HepG2 (cell line): ENCODE measurements around the gene PHLPP2. TPM values are rescaled to one million over a fixed set of nuclear protein-coding genes. Genes with fewer than 3 reads are reported as not detected.

Experiments
- ATAC-seq: fragments of 200-7000 bp; cut with Tn5 transposase; 3 replicates; pipeline ENCODE4 v1.9.1; 2020; ENCODE audit warnings: mild to moderate bottlenecking, moderate library complexity
- BruUV-seq: library from RNA; stranded (reverse); fragments of 400-500 nt; replicated peaks from 2 replicates; lab custom pipeline; 2021; lab: Mats Ljungman, UMichigan
- CTCF ChIA-PET: fragments of 300-600 bp; formaldehyde crosslinking; extraction: SDS; loops from one replicate; lab custom pipeline; 2021; ENCODE audit warnings: low total read pairs, inconsistent platforms, low intra/inter-chr PET ratio; lab: Yijun Ruan, JAX
- POLR2A ChIA-PET: fragments of 350-600 bp; sonication (Branson Sonifier 250); formaldehyde crosslinking; loops from one replicate; lab custom pipeline; 2020; ENCODE audit warnings: antibody characterized with exemption, inconsistent platforms; lab: Yijun Ruan, JAX
- DNase-seq: peaks from one replicate; pipeline ENCODE4 v3.0.0-alpha.2; 2015; ENCODE audit warnings: low spot score
- FAIRE-seq: peaks from 3 replicates; lab custom pipeline; 2011; peaks lifted over from hg19 to GRCh38; lab: Jason Lieb, UNC
- H2AFZ ChIP-seq: one replicate; pipeline ENCODE4 v1.6.1; 2011; ENCODE audit warnings: low read length, inconsistent platforms
- H3K27ac ChIP-seq: fragments of 300-600 bp; 3 replicates; pipeline ENCODE4 v1.8.0; 2011; ENCODE audit warnings: mixed run types, mild to moderate bottlenecking, mixed read lengths, low read length, inconsistent platforms; ENCODE audit not compliant: insufficient read depth; ENCODE audit errors: extremely low read length
- H3K27me3 ChIP-seq, 2 experiments: fragments of 200-600 bp in 1 of 2; 2 replicates in 1 of 2; 3 replicates in 1 of 2; pipeline versions ENCODE4 v1.6.0 to v1.8.0; 2011; ENCODE audit warnings: low read length in 2 of 2, mild to moderate bottlenecking in 2 of 2, moderate library complexity in 2 of 2, inconsistent platforms in 1 of 2; ENCODE audit not compliant: insufficient read depth in 2 of 2, control insufficient read depth in 1 of 2
- H3K36me3 ChIP-seq, 2 experiments: fragments of 200-600 bp in 1 of 2; replicated peaks in 1 of 2; 2 replicates in 1 of 2; 3 replicates in 1 of 2; pipeline versions ENCODE4 v1.5.1 to v1.8.0; 2011; ENCODE audit warnings: low read length in 2 of 2, inconsistent platforms in 1 of 2; ENCODE audit not compliant: insufficient read depth in 2 of 2, control insufficient read depth in 1 of 2
- H3K4me1 ChIP-seq: 2 replicates; pipeline ENCODE4 v1.5.1; 2012; ENCODE audit warnings: low read length, inconsistent platforms; ENCODE audit not compliant: insufficient read depth
- H3K4me2 ChIP-seq: 2 replicates; pipeline ENCODE4 v1.6.0; 2011; ENCODE audit warnings: low read depth, low read length, inconsistent platforms
- H3K4me3 ChIP-seq, 3 experiments: fragments of 200-600 bp in 1 of 3; sonication (generic), shearing (Covaris generic) in 1 of 3; replicated peaks in 1 of 3; 2 replicates each; pipeline ENCODE4 v1.5.1; 2011 to 2016; ENCODE audit warnings: low read length in 3 of 3, inconsistent platforms in 2 of 3, low read depth in 2 of 3, mild to moderate bottlenecking in 2 of 3, control low read depth in 1 of 3, mixed read lengths in 1 of 3; ENCODE audit not compliant: insufficient read depth in 1 of 3
- H3K79me2 ChIP-seq: one replicate; pipeline ENCODE4 v1.6.1; 2011; ENCODE audit warnings: low read length, inconsistent platforms; ENCODE audit not compliant: insufficient read depth
- H3K9ac ChIP-seq: 2 replicates; pipeline ENCODE4 v1.6.0; 2011; ENCODE audit warnings: mild to moderate bottlenecking, low read depth, low read length, inconsistent platforms; ENCODE audit not compliant: insufficient read depth
- H3K9me3 ChIP-seq: 2 replicates; pipeline ENCODE4 v1.5.1; 2012; ENCODE audit warnings: mild to moderate bottlenecking, low read length
- H4K20me1 ChIP-seq: 2 replicates; pipeline ENCODE4 v1.6.0; 2011; ENCODE audit warnings: inconsistent platforms, mild to moderate bottlenecking, low read length, moderate library complexity; ENCODE audit not compliant: insufficient read depth
- HOXA5 ChIP-seq: sonication (generic); formaldehyde crosslinking; IDR thresholded peaks from 2 replicates; pipeline ENCODE4 v1.4.0; 2020; ENCODE audit warnings: missing genetic modification reagents
- KDM5B ChIP-seq: sonication (generic); formaldehyde crosslinking; IDR thresholded peaks from 2 replicates; pipeline ENCODE4 v1.4.0; 2020; ENCODE audit warnings: missing genetic modification reagents, mild to moderate bottlenecking, borderline replicate concordance
- MAF1 ChIP-seq: sonication (generic); formaldehyde crosslinking; IDR thresholded peaks from 2 replicates; pipeline ENCODE4 v1.5.0; 2020; ENCODE audit warnings: missing genetic modification reagents, borderline replicate concordance
- SNAI1 ChIP-seq: sonication (generic); formaldehyde crosslinking; IDR thresholded peaks from 2 replicates; pipeline ENCODE4 v1.5.0; 2020; ENCODE audit warnings: mild to moderate bottlenecking, missing genetic modification reagents, borderline replicate concordance
- ZBTB1 ChIP-seq: sonication (generic); formaldehyde crosslinking; IDR thresholded peaks from 2 replicates; pipeline ENCODE4 v1.4.0; 2020; ENCODE audit warnings: missing genetic modification reagents, borderline replicate concordance
- ZFP36L1 ChIP-seq: sonication (generic); formaldehyde crosslinking; IDR thresholded peaks from 2 replicates; pipeline ENCODE4 v1.8.0; 2022; ENCODE audit warnings: mild to moderate bottlenecking, missing genetic modification reagents, moderate library complexity
- ZNF546 ChIP-seq: sonication (generic); formaldehyde crosslinking; conservative IDR thresholded peaks from 2 replicates; pipeline ENCODE4 v1.8.1; 2023; ENCODE audit warnings: mild to moderate bottlenecking, missing genetic modification reagents
- ZNF598 ChIP-seq: sonication (generic); formaldehyde crosslinking; IDR thresholded peaks from 2 replicates; pipeline ENCODE4 v1.5.1; 2020; ENCODE audit warnings: mild to moderate bottlenecking, missing genetic modification reagents, borderline replicate concordance
- WGBS: methylation state at CpG from one replicate; pipeline ENCODE4 v1.1.6; 2017; ENCODE audit warnings: low lambda C conversion rate; 5-methylcytosine and 5-hydroxymethylcytosine counted together
- in situ Hi-C: cut with HindIII; loops from 2 replicates; pipeline ENCODE4 v1.10.0; 2017; ENCODE audit warnings: low pct_unique_long_range_greater_than_20kb; ENCODE audit not compliant: extremely low pct_ligation_motif_present
- intact Hi-C: fragments of 100-400 bp; cut with micrococcal nuclease; formaldehyde crosslinking; loops from one replicate; pipeline ENCODE4 v1.10.0; 2022; ENCODE audit not compliant: unreplicated experiment
- polyA plus RNA-seq, 8 experiments: library from polyadenylated mRNA; depleted of rRNA in 3 of 8; stranded (reverse) in 7 of 8; unstranded in 1 of 8; fragments of >200 nt; fragmentation: Illumina TruSeq in 4 of 8; extraction: Trizol in 4 of 8; gene quantifications; 2 replicates each; pipeline versions ENCODE4 v1.2.1 to v1.2.3, GENCODE V29; 2011 to 2016; ENCODE audit warnings: low read depth in 4 of 8, missing spikeins in 1 of 8, mixed read lengths in 1 of 8; ENCODE audit not compliant: insufficient read depth in 1 of 8
- total RNA-seq, 5 experiments: library from RNA; depleted of rRNA; stranded (reverse); fragments of >200 nt; fragmentation: Illumina TruSeq; extraction: Trizol; gene quantifications; 2 replicates each; pipeline ENCODE4 v1.2.3, GENCODE V29; 2016; ENCODE audit warnings: low read depth in 1 of 5
- TF ChIP-seq, protein P1 (sequence below): sonication (generic); formaldehyde crosslinking; IDR thresholded peaks from 2 replicates; pipeline ENCODE4 v1.8.0; 2023; ENCODE audit warnings: mild to moderate bottlenecking, missing genetic modification reagents
- TF ChIP-seq, protein P2 (sequence below): sonication (generic); formaldehyde crosslinking; IDR thresholded peaks from 2 replicates; pipeline ENCODE4 v1.5.1; 2020; ENCODE audit warnings: mild to moderate bottlenecking, moderate library complexity, missing genetic modification reagents
- TF ChIP-seq, protein P3 (sequence below): sonication (generic); formaldehyde crosslinking; IDR thresholded peaks from 2 replicates; pipeline ENCODE4 v1.5.1; 2020; ENCODE audit warnings: missing genetic modification reagents, mild to moderate bottlenecking, borderline replicate concordance
- TF ChIP-seq, protein P4 (sequence below): IDR thresholded peaks from 2 replicates; pipeline ENCODE4 v1.6.1; 2016; ENCODE audit warnings: mild to moderate bottlenecking, missing biosample characterization, missing genetic modification reagents

Gene PHLPP2
- total and polyA plus RNA-seq, 2 of the 13 experiments (the other 11 are each of a cell fraction or from before 2014, with no cell fraction given), result 8.9 TPM

- no peak for TF ChIP-seq ZNF546
Observed at GRCh38 chr16:71610447-71610846, 114.1 kb downstream of the PHLPP2 start (continued).

DNA sequence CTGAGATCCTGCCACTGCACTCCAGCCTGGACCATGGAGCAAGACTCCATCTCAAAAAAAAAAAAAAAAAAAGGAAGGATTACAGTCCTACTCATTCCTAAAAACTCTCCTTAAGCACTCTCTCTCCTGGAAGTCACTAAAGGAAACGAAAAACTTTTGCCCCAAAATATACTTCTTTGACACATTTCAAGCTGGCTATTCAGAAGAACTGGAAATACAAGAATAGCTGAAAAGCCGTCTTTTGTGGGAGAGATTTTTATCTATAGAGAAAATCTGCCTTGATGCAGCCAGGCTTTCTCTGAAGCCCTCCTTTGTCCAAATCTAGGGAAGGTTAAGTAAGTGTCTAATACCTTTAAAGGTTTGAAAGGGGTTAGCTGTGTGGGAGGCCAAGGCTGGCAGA is 115.4 kb downstream of the PHLPP2 start:
- CTCF ChIA-PET, result interaction anchor here (2.7 kb wide), 1 partner anchor 71 kb away, joined by 20 read pairs; no protein-coding TSS in a partner anchor

DNA sequence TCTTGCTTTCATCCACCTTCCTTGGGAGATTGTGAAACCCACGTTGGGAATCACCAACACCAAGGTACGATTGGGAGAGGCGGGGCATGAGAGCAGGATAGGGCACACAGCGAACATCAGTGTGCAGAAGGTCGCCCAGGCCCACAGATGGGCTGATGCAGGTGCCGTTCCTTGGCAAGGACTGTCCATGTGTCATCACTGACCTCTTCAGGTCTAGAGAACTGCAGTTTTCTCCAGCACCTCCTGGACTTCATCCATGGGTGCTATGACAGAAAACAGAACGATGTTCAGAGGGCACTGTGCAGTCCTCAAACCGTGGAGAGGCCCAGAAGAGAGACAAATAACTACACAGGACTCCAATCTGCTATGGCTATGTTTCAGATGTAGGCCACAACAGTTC is 123.7 kb downstream of the PHLPP2 start:
- H4K20me1 ChIP-seq, result no peaks in the 10 kb centered on the region
- peak overlapping the region; percentile 16 for H3K27ac ChIP-seq
- ATAC-seq (peak; percentile 99), FAIRE-seq (no peak), DNase-seq (peak; percentile 50)
- no peaks in the 10 kb centered on the region for H3K36me3 ChIP-seq
- no TSS peak for BruUV-seq
- in situ Hi-C loops (loop anchor here (10.0 kb wide), 1 partner anchor 116 kb away; the partner anchor contains the start of gene ZNF19), intact Hi-C loops (no loop called here)
- H3K9ac ChIP-seq, result no peak overlapping the region
- H3K4me3 ChIP-seq, result peak overlapping the region in 1 of 3 experiments; percentile 54; a peak in 2 of 6 replicates
- POLR2A ChIA-PET, result no interaction called here
- no peaks in the 10 kb centered on the region for H3K27me3 ChIP-seq
- H2AFZ ChIP-seq, result peak overlapping the region; percentile 98
- no peaks in the 10 kb centered on the region for H3K9me3 ChIP-seq
- 14% methylated on average over 8 of the region's 8 CpGs for WGBS
- CTCF ChIA-PET, result interaction anchor here (2.0 kb wide), 1 partner anchor 35 kb away, joined by 11 read pairs; no protein-coding TSS in a partner anchor
- H3K4me2 ChIP-seq, result peak overlapping the region; percentile 69
- H3K79me2 ChIP-seq, result no peaks in the 10 kb centered on the region
- H3K4me1 ChIP-seq, result peaks cover 59% of the 10 kb centered on the region
- no peak for TF ChIP-seq ZBTB1 (CRISPR knock-in tag)
- TF ChIP-seq, protein P1, sequence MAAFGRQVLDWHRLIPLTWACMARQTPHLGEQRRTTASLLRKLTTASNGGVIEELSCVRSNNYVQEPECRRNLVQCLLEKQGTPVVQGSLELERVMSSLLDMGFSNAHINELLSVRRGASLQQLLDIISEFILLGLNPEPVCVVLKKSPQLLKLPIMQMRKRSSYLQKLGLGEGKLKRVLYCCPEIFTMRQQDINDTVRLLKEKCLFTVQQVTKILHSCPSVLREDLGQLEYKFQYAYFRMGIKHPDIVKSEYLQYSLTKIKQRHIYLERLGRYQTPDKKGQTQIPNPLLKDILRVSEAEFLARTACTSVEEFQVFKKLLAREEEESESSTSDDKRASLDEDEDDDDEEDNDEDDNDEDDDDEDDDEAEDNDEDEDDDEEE (CRISPR knock-in tag), result no peak
- TF ChIP-seq, protein P2, sequence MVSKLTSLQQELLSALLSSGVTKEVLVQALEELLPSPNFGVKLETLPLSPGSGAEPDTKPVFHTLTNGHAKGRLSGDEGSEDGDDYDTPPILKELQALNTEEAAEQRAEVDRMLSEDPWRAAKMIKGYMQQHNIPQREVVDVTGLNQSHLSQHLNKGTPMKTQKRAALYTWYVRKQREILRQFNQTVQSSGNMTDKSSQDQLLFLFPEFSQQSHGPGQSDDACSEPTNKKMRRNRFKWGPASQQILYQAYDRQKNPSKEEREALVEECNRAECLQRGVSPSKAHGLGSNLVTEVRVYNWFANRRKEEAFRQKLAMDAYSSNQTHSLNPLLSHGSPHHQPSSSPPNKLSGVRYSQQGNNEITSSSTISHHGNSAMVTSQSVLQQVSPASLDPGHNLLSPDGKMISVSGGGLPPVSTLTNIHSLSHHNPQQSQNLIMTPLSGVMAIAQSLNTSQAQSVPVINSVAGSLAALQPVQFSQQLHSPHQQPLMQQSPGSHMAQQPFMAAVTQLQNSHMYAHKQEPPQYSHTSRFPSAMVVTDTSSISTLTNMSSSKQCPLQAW (CRISPR knock-in tag), result 0 out of 2 replicates have a peak, but pooled peaks have one; percentile 25
- TF ChIP-seq KDM5B (CRISPR knock-in tag), result peak; percentile 37; the same call in 1 of the 2 replicates
- TF ChIP-seq MAF1 (CRISPR knock-in tag), result no peak
- TF ChIP-seq HOXA5 (CRISPR knock-in tag), result peak; percentile 7; the same call in 1 of the 2 replicates
- TF ChIP-seq, protein P3, sequence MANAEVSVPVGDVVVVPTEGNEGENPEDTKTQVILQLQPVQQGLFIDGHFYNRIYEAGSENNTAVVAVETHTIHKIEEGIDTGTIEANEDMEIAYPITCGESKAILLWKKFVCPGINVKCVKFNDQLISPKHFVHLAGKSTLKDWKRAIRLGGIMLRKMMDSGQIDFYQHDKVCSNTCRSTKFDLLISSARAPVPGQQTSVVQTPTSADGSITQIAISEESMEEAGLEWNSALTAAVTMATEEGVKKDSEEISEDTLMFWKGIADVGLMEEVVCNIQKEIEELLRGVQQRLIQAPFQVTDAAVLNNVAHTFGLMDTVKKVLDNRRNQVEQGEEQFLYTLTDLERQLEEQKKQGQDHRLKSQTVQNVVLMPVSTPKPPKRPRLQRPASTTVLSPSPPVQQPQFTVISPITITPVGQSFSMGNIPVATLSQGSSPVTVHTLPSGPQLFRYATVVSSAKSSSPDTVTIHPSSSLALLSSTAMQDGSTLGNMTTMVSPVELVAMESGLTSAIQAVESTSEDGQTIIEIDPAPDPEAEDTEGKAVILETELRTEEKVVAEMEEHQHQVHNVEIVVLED (CRISPR knock-in tag), result 0 out of 2 replicates have a peak, but pooled peaks have one; percentile 5
- no peak for TF ChIP-seq SNAI1 (CRISPR knock-in tag)
- TF ChIP-seq, protein P4, sequence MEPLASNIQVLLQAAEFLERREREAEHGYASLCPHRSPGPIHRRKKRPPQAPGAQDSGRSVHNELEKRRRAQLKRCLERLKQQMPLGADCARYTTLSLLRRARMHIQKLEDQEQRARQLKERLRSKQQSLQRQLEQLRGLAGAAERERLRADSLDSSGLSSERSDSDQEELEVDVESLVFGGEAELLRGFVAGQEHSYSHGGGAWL (CRISPR knock-in tag), result no peak

More for the DNA sequence above, 115.4 kb downstream of the PHLPP2 start:
- Histone ChIP-seq H3K27ac (no peak overlapping the region), H3K36me3 (no peaks in the 10 kb centered on the region), H3K27me3 (no peaks in the 10 kb centered on the region), H3K79me2 (no peaks in the 10 kb centered on the region), H3K4me2 (no peak overlapping the region), H2AFZ (no peak overlapping the region), H3K9me3 (no peaks in the 10 kb centered on the region), H3K4me3 (no peak overlapping the region), H3K4me1 (peaks cover 54% of the 10 kb centered on the region), H3K9ac (no peak overlapping the region), H4K20me1 (no peaks in the 10 kb centered on the region)
- POLR2A ChIA-PET, result interaction anchor here (0.9 to 7.1 kb wide), 7 partner anchors 11 to 44 kb away, joined by 5 to 142 read pairs (median 11); no protein-coding TSS in a partner anchor
- in situ Hi-C loops, result loop anchor here (5.0 to 10.0 kb wide), 2 partner anchors 42 to 124 kb away; partner anchors contain the start of gene ZNF19
- BruUV-seq, result no TSS peak
- WGBS, result 40% methylated on average over 2 of the region's 2 CpGs
- ATAC-seq (no peak), FAIRE-seq (no peak), DNase-seq (no peak)
- TF ChIP-seq ZNF598 (CRISPR knock-in tag) (no peak), ZFP36L1 (CRISPR knock-in tag) (no peak)
- intact Hi-C loops, result no loop called here
